ENCODE results near the gene SCAPER.

GRCh38 chr15:76678766-76679165, 226.4 kb downstream of the SCAPER start:
- TF ChIP-seq TAF1 (IDR thresholded peaks at IDR 0.05; ENCODE audit: borderline replicate concordance, insufficient read depth, low read length) (no peak), POLR2AphosphoS5 (IDR thresholded peaks at IDR 0.05; ENCODE audit: low read depth, low read length) (no peak)

Measured in PFSK-1 (cell line).